22Rv1 (cell line): ENCODE measurements around the gene LAGE3.

ENCODE experiments used
- ZFX ChIP-seq: fragments of 450-650 bp; IDR thresholded peaks from 2 replicates; pipeline ENCODE4 v1.6.1; 2017; ENCODE audit warnings: antibody characterized with exemption, borderline replicate concordance
- TF ChIP-seq, protein P1 (sequence below): fragments of 450-650 bp; IDR thresholded peaks from 2 replicates; pipeline ENCODE4 v1.5.1; 2017; ENCODE audit warnings: mild to moderate bottlenecking

DNA sequence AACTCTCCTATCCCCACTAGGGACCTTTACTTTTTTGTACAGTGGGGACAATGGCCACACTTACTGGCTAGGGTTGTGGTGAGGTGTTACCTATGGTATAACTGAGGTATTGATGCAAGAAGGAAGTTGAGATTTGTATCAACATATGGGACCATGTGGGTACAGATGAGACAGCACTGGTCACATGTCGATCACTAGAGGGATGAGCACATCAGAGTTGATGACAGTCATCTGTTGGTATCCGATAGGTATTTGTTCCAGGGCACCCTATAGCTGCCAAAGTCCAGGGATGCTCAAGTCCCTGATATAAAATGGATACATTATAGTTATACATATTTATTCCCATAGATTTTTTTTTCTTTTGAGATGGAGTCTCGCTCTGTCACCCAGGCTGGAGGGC lies 23.9 kb upstream of the LAGE3 start:
- TF ChIP-seq, protein P1, sequence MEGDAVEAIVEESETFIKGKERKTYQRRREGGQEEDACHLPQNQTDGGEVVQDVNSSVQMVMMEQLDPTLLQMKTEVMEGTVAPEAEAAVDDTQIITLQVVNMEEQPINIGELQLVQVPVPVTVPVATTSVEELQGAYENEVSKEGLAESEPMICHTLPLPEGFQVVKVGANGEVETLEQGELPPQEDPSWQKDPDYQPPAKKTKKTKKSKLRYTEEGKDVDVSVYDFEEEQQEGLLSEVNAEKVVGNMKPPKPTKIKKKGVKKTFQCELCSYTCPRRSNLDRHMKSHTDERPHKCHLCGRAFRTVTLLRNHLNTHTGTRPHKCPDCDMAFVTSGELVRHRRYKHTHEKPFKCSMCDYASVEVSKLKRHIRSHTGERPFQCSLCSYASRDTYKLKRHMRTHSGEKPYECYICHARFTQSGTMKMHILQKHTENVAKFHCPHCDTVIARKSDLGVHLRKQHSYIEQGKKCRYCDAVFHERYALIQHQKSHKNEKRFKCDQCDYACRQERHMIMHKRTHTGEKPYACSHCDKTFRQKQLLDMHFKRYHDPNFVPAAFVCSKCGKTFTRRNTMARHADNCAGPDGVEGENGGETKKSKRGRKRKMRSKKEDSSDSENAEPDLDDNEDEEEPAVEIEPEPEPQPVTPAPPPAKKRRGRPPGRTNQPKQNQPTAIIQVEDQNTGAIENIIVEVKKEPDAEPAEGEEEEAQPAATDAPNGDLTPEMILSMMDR, result no peak
- TF ChIP-seq ZFX, result no peak
